LNCaP clone FGC (cell line): ENCODE results near the gene KRTAP9-7.
A peak's percentile ranks its signal among the peaks of the same experiment; 100 is the strongest.

Experiments used
- DNase-seq: peaks from one replicate; pipeline ENCODE4 v3.0.0-alpha.2; 2011; ENCODE audit warnings: low read depth
- H3K4me3 ChIP-seq: 2 replicates; pipeline ENCODE4 v1.5.1; 2011; ENCODE audit warnings: mild to moderate bottlenecking, low read depth, low read length, control low read depth
- TF ChIP-seq, protein P1 (sequence below): IDR thresholded peaks from 2 replicates; pipeline ENCODE4 v1.5.1; 2012; ENCODE audit warnings: mild to moderate bottlenecking; ENCODE audit not compliant: control insufficient read depth, insufficient read depth; ENCODE audit errors: extremely low read depth

KRTAP9-7 gene

DNA sequence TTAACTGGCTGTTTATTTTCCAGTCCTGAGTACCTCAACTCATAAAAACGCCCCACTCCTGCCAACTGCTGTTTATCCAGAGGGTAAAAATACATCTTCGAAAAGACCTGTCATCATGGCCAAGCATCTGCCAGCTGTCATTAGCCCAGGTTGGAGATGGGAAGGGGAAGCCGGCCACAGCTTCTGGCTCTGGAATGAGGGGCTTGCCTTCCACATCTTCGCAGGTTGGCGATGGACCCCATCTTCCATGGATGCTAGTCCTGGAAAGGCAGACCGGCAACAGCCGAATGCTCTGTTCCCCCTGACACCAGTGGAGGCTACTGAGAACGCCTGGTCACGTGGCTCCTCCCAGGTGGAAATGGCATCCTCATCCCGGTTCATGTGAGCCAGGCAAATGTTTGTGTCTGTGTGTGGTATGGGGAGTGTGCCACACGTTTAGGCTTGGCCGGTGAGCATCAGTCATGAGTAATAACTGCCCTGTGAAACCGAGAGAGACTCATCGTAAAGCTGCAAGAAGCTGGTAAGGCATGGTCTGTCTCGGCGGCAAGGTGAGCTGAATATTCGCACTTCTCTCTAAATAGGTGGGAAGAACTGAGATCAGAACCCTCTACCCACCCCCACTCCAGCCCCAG lies 40.4 kb downstream of the KRTAP9-7 start:
- TF ChIP-seq, protein P1, sequence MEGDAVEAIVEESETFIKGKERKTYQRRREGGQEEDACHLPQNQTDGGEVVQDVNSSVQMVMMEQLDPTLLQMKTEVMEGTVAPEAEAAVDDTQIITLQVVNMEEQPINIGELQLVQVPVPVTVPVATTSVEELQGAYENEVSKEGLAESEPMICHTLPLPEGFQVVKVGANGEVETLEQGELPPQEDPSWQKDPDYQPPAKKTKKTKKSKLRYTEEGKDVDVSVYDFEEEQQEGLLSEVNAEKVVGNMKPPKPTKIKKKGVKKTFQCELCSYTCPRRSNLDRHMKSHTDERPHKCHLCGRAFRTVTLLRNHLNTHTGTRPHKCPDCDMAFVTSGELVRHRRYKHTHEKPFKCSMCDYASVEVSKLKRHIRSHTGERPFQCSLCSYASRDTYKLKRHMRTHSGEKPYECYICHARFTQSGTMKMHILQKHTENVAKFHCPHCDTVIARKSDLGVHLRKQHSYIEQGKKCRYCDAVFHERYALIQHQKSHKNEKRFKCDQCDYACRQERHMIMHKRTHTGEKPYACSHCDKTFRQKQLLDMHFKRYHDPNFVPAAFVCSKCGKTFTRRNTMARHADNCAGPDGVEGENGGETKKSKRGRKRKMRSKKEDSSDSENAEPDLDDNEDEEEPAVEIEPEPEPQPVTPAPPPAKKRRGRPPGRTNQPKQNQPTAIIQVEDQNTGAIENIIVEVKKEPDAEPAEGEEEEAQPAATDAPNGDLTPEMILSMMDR = no peak
- no peak overlapping the region for H3K4me3 ChIP-seq
- DNase-seq = no peak

DNA sequence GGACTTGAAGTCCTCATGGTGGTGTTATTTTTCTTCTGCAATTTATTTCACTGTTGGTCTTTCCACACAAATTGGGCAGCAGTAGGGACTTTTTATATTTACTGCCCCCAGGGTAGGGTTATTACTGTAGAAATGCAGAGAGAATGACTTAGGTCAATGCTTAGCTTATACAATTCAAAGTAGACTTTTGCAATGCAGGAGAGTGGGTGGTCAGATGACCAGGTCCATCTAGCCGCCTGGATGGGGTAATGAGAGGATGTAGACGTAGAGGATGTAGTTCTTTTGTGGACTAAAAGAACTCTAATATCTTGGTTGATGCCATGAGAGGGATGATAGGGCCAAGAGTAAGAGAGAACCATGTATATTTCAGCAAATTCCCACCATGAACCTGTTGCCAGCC lies 42.7 kb downstream of the KRTAP9-7 start:
- TF ChIP-seq, protein P1 = no peak
- no peak overlapping the region for H3K4me3 ChIP-seq
- no peak for DNase-seq

DNA sequence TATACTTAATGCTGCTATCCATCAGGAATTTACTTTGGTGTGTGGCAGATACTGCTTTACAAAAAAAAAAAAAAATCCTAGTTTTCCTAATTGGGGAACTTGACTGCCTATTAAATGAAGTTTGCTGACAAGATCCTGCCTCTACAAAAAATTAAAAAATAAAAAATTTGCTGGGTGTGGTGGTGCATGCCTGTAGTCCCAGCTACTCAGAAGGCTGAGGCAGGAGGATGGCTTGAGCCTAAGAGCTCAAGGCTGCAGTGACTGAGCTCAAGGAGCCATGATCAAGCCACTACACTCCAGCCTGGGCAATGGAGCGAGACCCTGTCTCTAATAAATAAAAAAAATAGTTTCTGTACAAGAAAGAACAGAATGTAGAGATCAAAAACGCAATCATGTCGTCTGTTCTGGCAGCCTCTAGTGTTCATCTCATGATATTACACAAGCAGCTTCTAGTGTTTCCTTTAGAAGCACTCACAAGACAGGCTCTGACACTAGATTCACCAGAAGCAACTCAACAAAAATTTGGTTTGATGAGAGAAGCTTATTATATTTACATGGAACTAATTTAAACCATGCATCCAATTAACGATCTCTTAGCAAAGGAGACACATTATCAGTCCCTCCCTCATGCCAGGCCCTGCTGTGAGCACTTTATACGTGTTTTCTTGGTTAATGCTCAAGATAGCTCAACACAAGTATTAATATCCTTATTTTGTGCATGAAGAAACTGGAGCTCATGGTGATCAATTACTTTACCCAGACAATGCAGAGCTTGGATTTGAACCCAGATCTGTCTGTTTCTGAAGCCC lies 46.8 kb downstream of the KRTAP9-7 start:
- DNase-seq = no peak

DNA sequence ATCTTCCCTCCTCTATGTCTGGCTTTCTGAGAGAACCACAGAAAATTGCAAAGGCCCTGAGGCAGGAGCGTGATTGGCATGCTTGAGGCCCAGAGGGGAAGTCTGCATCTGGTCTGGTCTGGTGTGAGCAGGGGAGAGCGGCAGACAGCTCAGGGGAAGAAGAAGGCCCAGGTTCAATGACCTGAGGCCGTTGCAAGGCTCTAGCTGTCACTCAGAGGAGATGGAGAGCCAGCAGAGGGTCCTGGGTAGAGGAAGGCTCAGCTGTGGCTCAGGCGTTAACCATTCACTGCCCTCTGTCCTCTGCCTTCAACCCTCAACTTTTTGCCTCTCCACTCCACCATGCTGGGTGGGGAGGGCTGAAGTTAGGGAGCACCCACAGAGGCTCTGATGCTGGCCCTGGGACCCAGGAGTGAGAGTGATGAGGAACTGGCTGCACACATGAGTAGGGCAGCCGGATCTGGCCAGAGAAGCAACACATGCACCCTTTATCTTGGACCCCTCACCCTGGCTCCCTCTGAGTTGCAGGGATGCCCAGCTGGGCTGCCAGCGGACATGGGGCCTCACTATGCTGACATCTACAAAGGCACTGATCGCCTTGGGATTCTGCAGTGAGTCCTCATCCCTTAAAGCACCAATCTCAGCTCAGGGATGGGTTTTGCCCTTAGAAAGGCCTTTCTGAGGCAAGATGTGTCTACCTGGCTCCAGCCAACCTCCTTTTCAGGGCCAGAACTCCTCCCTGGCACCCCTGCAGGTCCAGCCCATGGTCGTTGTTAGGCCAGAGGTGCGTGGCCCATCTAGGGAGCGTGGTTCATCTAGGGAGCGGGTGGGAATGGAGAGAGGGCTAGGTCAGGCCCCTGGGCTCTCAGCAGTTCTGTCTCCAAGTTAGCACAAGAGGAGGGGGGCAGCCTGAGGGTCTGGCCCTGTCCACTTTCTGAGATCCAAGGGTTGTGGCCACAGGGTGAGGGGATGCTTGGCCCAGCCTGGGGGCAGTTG lies 47.7 kb downstream of the KRTAP9-7 start:
- TF ChIP-seq, protein P1 = no peak

More for the DNA sequence above, 46.8 kb downstream of the KRTAP9-7 start:
- TF ChIP-seq, protein P1 = peak; percentile 80
- H3K4me3 ChIP-seq = no peak overlapping the region

DNA sequence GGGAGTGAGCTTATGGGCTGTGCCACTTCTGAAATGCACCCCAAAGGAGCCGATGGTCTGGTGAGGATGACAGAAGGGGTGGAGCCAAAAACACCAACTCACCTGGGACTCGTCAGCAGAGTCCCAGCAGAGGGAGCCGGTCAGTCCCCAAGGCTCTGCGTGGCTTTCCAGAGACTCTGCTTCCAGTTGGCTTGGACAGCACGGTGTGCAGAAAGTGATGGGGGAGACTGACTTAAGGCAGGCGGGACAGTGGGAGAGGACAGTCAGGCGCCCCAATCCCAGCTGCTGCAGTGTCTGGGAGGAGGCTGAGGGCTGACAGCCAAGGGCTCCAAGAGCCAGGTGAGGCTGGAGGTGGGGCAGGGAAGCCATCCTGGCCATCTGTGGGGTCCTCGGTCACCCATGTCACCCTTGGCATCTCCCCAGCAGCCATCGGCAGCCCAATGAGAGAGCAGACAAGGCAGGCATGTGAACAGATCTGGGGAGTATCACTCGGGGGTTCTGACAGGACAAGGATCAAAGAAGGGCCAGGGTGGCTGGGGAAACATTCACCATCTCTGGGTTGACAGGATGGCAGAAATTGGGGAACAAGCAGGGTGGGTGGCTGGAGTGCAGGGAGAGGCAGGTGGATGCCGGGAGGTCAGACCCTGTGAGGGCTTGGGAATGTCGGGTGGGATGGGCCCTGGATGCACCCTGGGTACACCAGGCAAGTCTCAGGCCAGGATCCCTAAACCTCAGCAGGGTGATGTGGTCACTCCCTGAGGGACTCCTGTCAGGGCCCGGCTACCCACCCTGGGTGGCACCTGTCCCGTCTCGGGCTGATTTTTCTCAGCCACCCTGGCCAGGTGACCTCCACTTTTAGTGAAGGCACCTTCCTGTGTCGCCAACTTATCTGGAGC lies 48.9 kb downstream of the KRTAP9-7 start:
- TF ChIP-seq, protein P1 = peak; percentile 64
- no peak for DNase-seq

More for the DNA sequence above, 47.7 kb downstream of the KRTAP9-7 start:
- no peak overlapping the region for H3K4me3 ChIP-seq
- DNase-seq = no peak

DNA sequence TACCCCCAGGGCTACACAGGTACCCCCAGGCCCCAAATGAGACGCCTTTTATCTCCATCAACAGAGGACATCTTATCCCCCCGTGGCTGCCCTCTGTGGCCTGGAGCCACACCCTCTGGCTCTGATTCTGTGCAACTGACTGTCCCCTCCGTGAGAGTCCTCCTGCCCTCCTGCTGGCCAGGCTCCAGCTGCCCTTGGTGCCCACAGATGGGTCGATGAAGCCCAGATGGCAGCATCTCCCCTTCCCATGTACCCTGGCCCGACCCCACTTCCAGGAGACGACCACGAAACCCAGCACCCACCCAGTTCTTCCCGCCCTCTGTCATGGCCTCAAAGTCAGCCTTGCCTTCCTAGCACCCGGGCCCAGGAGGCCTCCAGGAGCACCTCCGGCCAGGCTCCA lies 49.6 kb downstream of the KRTAP9-7 start:
- DNase-seq = no peak
- TF ChIP-seq, protein P1 = no peak
- H3K4me3 ChIP-seq = no peak overlapping the region

More for the DNA sequence above, 48.9 kb downstream of the KRTAP9-7 start:
- H3K4me3 ChIP-seq = no peak overlapping the region
